ENCODE measurements around the gene DDA1.
"Not testable (repeated sequence)": the region's sequence is repeated elsewhere in the genome, so short reads cannot be mapped to it uniquely, and the experiment has no call there.

The DDA1 gene

DNA sequence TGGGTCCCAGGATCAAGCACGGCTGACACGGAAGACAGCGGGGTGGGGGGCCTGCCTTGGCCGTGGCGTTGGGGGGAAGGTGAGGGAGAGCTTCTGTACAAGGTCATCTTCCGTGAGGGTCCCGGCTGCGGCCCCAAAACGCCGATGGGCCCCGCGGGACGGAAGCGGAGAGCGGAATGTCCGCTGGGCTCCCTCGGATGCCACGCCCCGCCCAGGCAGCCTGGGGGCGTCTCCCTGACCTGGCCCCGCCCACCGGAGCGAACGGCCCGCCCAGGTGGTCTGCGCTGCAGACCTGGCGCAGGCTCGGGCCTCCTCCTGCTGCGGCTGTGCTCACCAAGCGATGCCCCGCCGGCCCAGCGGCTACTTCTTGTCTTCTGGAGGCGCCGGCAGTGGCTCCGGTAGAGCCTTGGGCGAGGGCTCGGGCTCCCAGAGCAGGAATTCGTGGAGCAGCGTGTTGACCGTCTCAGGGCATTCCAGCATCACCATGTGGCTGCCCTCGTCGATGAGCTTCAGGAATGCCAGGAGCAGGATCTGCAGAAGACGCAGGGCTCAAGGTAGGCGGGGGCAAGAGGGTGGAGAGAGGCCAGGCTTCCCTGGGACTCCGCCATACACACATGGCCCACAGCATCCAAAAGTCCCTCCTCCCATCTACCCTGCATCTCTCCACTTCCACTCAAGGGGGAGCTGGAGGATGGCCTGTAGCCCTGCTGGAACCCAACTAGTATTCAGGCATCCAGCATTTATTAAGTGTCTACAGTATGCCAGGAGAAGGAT, 16.9 kb upstream of the DDA1 start:
- Histone ChIP-seq H3K27ac (ENCODE audit: low read length) (peak overlapping the region; percentile 55), H3K4me3 (ENCODE audit: low read length) (peak overlapping the region; percentile 85), H3K9me3 (ENCODE audit: insufficient read depth, low read depth, low read length) (no peaks in the 10 kb centered on the region), H3K27me3 (ENCODE audit: insufficient read depth, low read length) (no peaks in the 10 kb centered on the region), H3K36me3 (ENCODE audit: insufficient read depth, low read depth, low read length) (peaks cover 6% of the 10 kb centered on the region; the same call in 1 of the 2 replicates), H3K9ac (ENCODE audit: low read depth, low read length) (peak overlapping the region; percentile 88; the same call in 1 of the 2 replicates), H3K4me1 (ENCODE audit: insufficient read depth, low read length) (0 out of 2 replicates have a peak, but pooled peaks cover 3% of the 10 kb centered on the region)

DNA sequence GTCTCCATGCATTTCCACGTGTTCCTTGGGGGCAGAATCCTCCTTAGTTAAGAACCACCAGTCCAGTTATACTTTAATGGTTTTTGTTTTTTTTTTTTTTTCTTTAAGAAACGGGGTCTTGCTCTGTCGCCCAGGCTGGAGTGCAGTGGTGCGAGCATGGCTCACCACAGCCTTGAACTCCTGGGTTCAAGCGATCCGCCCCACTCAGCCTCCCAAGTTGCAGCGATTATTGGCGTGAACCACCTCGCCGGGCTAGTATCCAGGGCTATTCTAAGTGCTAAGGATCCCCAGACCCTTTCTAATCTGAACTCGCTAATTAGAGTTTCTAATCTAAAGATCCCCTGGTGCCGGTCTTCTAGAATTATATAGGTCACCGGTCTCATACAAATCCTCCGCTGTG, 15.8 kb upstream of the DDA1 start:
- Histone ChIP-seq H3K9ac (ENCODE audit: low read depth, low read length) (no peak overlapping the region), H3K36me3 (ENCODE audit: insufficient read depth, low read depth, low read length) (peaks cover 12% of the 10 kb centered on the region), H3K27ac (ENCODE audit: low read length) (no peak overlapping the region), H3K4me1 (ENCODE audit: insufficient read depth, low read length) (0 out of 2 replicates have a peak, but pooled peaks cover 3% of the 10 kb centered on the region), H3K4me3 (ENCODE audit: low read length) (peak overlapping the region; percentile 40; the same call in 1 of the 2 replicates), H3K27me3 (ENCODE audit: insufficient read depth, low read length) (no peaks in the 10 kb centered on the region), H3K9me3 (ENCODE audit: insufficient read depth, low read depth, low read length) (peaks cover 5% of the 10 kb centered on the region)

DNA sequence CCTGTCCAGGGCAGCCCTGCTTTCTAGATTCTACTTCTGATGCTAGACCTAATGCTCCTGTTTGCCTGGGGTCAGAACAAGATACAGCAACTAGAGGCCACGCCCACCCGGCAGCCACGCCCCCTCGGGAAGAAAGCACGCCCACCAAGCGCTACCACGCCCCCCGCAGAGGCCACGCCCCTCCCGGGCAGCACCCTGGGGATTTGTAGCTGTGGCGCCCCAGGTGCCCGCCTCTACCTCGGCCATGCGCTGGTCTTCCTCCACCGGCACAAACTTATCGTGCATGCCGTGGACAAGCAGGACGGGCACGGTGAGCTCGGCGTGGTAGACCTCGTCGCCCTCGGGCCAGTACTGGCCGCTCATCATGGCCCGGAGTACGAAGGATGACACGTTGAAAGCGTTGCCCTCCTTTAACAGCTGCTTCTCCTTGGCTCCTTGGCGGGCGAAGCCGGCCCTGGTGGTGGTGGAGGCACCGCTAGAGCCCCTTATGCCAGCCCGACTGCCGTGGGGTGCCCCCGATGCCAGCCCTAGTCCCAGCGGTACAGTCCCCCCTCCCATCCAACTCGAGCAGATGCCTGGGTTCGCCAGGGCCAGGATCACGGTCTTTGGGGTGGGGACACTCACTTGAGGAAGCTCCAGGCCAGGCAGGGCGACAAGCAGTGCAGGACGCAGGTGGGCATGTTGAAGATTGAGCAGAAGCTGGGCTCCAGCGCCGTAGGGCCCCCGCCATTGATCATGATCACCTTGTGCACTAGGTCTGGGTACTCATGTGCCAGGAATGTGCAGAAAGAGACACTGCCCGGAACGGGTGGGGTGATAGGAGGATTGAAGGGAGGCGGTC, 15.1 kb upstream of the DDA1 start:
- H3K9ac ChIP-seq (ENCODE audit: low read depth, low read length) = no peak overlapping the region
- peak overlapping the region; percentile 40; the same call in 1 of the 2 replicates for H3K4me3 ChIP-seq (ENCODE audit: low read length)
- H3K9me3 ChIP-seq (ENCODE audit: insufficient read depth, low read depth, low read length) = peaks cover 5% of the 10 kb centered on the region

DNA sequence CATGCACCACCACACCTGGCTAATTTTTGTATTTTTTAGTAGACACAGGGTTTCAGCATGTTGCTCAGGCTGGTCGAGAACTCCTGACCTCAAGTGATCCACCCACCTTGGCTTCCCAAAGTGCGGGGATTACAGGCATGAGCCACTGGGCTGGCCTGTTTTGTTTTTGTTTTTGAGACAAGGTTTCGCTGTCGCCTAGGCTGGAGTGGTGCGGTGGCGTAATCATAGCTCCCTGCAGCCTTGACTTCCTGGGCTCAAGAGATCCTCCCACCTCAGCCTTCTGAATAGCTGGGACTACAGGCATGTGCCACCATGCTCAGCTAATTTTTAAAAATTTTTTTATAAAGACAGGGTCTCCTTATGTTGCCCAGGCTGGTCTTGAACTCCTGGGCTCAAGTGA, 13.8 kb upstream of the DDA1 start:
- H3K27ac ChIP-seq (ENCODE audit: low read length); H3K27me3 ChIP-seq (ENCODE audit: insufficient read depth, low read length); H3K4me3 ChIP-seq (ENCODE audit: low read length); H3K9me3 ChIP-seq (ENCODE audit: insufficient read depth, low read depth, low read length); H3K9ac ChIP-seq (ENCODE audit: low read depth, low read length); H3K4me1 ChIP-seq (ENCODE audit: insufficient read depth, low read length): not testable (repeated sequence)
- H3K36me3 ChIP-seq (ENCODE audit: insufficient read depth, low read depth, low read length) = peaks cover 15% of the 10 kb centered on the region

More for the DNA sequence above, 15.1 kb upstream of the DDA1 start:
- Histone ChIP-seq H3K4me1 (ENCODE audit: insufficient read depth, low read length) (0 out of 2 replicates have a peak, but pooled peaks cover 3% of the 10 kb centered on the region), H3K27ac (ENCODE audit: low read length) (no peak overlapping the region), H3K27me3 (ENCODE audit: insufficient read depth, low read length) (no peaks in the 10 kb centered on the region), H3K36me3 (ENCODE audit: insufficient read depth, low read depth, low read length) (peaks cover 15% of the 10 kb centered on the region)

DNA sequence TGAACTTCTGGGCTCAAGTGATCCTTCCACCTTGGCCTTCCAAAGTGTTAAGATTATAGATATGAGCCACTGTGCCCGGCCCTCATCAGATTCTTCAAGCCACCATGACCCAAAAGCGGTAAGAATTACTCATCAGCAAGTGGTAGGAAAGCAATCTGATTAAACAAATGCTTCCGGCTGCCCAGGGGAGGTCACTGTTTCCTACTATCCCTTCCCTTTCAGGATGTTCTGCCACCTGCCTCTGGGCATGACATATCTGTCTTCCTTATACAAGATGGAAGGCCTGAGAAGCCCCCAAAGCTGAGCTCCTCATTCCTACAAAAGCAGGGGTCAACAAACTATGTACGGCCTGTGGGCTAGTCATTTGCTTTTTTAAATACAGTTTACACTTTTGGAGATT, 13.1 kb upstream of the DDA1 start:
- Histone ChIP-seq H3K36me3 (ENCODE audit: insufficient read depth, low read depth, low read length) (peaks cover 15% of the 10 kb centered on the region), H3K27ac (ENCODE audit: low read length) (no peak overlapping the region), H3K9me3 (ENCODE audit: insufficient read depth, low read depth, low read length) (peaks cover 5% of the 10 kb centered on the region), H3K4me3 (ENCODE audit: low read length) (no peak overlapping the region), H3K27me3 (ENCODE audit: insufficient read depth, low read length) (no peaks in the 10 kb centered on the region), H3K9ac (ENCODE audit: low read depth, low read length) (no peak overlapping the region), H3K4me1 (ENCODE audit: insufficient read depth, low read length) (0 out of 2 replicates have a peak, but pooled peaks cover 3% of the 10 kb centered on the region)

DNA sequence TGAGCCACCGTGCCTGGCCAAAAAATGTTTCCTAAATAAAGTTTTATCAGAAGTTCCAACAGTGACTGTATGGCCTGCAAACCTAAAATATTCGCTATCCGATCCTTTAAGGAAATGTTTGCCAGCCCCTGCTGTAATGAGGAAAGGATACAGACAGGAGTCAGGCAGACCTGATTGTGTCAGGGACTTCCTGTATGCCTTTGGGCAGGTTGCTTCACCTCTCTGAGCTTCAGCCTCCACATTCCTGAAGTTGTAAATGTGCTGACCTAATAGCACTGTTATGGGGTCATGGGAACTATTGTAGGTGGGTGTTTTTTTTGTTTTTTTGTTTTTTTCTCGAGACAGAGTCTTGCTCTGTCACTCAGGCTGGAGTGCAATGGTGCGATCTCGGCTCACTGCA, 12.4 kb upstream of the DDA1 start:
- Histone ChIP-seq H3K9me3 (ENCODE audit: insufficient read depth, low read depth, low read length) (peaks cover 5% of the 10 kb centered on the region), H3K4me3 (ENCODE audit: low read length) (no peak overlapping the region), H3K27ac (ENCODE audit: low read length) (no peak overlapping the region), H3K36me3 (ENCODE audit: insufficient read depth, low read depth, low read length) (peaks cover 15% of the 10 kb centered on the region), H3K27me3 (ENCODE audit: insufficient read depth, low read length) (no peaks in the 10 kb centered on the region), H3K9ac (ENCODE audit: low read depth, low read length) (no peak overlapping the region), H3K4me1 (ENCODE audit: insufficient read depth, low read length) (peaks cover 3% of the 10 kb centered on the region; the same call in 1 of the 2 replicates)

DNA sequence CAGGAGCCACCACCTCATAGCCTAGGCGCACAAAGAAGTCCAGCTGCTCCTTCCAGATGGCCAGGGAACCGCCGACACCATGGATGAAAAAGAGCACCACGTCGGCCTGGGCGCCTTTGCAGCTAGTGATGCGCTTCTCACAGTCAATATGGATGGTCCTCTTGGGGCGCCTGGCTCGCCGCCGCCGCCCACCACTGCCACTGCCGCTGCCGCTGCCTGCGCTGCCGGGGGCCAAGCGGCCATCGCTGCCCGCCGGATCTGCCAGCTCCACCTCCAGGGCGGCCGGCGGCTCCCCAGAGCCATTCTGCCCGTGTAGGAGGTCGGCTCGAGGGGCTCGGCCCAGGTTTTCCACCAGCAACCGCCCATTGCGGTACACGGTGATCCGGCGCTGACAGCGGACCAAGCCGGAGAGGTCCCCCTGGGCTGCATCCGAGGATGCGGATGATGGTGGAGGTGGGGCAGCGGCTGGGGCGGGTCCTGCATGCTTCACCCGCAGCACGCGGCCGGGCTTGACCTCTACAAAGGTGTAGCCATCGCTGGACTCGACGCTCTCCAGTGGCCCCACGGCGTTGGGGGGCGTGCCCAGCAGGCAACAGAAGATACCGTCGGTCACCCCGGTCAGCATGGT, 8.3 kb upstream of the DDA1 start:
- H3K27ac ChIP-seq (ENCODE audit: low read length) = no peak overlapping the region
- peaks cover 9% of the 10 kb centered on the region; the same call in 1 of the 2 replicates for H3K4me1 ChIP-seq (ENCODE audit: insufficient read depth, low read length)
- peaks cover 8% of the 10 kb centered on the region for H3K36me3 ChIP-seq (ENCODE audit: insufficient read depth, low read depth, low read length)
- no peaks in the 10 kb centered on the region for H3K27me3 ChIP-seq (ENCODE audit: insufficient read depth, low read length)
- no peak overlapping the region for H3K9ac ChIP-seq (ENCODE audit: low read depth, low read length)
- H3K4me3 ChIP-seq (ENCODE audit: low read length) = no peak overlapping the region
- peaks cover 5% of the 10 kb centered on the region for H3K9me3 ChIP-seq (ENCODE audit: insufficient read depth, low read depth, low read length)

DNA sequence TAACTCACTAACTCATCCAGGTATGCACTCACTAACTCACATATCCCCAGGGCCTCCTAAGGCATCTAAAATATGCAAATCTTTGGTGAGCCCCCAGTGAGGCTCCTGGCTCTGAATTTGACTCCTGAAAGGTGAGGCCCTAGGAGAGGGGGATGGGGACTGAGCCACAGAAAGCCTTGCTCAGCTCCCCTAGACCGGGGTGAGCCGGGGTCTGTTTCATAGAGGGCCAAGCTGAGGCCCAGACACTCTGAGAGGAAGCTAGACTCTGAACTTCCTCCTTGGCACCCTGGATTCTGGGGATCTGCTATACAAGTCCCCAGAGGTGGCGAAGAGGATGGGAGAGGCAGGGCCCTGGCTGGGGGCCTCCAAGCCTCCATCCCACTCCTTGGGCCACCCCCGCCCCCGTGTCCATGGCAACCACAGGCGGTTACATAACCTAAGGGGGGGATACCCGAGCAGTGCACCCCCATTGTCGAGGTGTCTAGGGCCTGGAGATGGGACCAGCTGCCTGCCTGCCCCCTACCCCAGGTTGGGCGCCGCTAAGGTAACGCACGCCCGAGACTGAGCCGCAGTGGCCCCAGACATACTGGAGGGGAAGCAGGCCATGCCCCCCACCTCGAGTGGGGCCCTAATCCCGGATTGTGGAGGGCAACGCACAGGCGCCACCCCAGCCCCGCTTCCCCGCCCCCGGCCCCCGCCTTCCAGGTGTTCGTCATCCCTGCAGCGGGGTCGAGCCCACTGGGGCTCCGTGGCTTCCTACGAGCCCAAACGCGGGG, 6.8 kb upstream of the DDA1 start:
- no peak overlapping the region for H3K27ac ChIP-seq (ENCODE audit: low read length)
- H3K4me1 ChIP-seq (ENCODE audit: insufficient read depth, low read length) = peaks cover 13% of the 10 kb centered on the region; the same call in 1 of the 2 replicates
- peak overlapping the region; percentile 66 for H3K9ac ChIP-seq (ENCODE audit: low read depth, low read length)

DNA sequence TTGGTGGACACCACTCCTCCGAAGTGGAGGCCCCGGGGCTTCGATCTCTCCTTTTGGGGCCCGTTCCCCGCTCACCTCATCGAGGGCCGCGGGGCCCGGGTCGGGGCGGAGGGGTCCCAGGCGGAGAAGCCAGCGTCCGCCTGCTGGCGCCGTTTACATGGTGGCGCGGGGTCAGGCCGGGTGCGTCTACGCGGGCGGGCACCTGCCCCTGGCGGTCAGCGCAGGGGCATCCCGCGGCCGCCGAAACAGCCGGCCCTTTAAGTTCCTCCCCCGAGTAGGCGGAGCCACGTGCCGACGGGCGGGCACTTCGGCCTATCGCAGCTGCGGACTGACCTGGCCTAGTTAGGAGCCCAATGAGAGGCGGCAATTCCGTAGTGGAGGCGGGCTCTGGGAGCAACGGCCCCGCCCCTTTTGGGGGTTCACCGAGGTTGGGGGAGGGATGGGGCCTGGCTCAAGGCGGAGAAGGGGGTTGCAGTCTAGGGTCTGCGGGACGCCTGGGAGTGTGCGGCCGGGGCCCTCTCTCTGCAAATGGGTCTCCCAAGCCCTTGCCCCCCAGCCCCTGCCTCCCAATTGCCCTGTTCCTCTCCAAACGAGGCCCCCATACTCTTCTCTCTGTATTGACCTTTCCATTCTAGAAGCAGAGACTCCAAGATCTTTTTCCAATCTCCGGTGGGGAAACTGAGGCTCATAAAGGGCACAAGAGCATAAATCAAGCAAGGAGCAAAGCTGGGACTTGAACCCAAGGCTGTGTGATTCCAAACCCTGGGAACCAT, 6.0 kb upstream of the DDA1 start, which contains the start of gene ABHD8:
TSS of gene ABHD8 (minus strand) at position 259 of the 773 bp plus-strand sequence. CDS start 1,809 bp downstream, outside the sequence.
- Histone ChIP-seq H3K9ac (ENCODE audit: low read depth, low read length) (peak within 1 kb of the TSS; percentile 66), H3K27ac (ENCODE audit: low read length) (no peak within 1 kb of the TSS), H3K36me3 (ENCODE audit: insufficient read depth, low read depth, low read length) (peaks cover 5% of the 10 kb centered on the region), H3K4me1 (ENCODE audit: insufficient read depth, low read length) (peaks cover 13% of the 10 kb centered on the region; the same call in 1 of the 2 replicates), H3K27me3 (ENCODE audit: insufficient read depth, low read length) (no peaks in the 10 kb centered on the region), H3K9me3 (ENCODE audit: insufficient read depth, low read depth, low read length) (peaks cover 2% of the 10 kb centered on the region), H3K4me3 (ENCODE audit: low read length) (peak within 1 kb of the TSS; percentile 68; the same call in 1 of the 2 replicates)

More for the DNA sequence above, 6.8 kb upstream of the DDA1 start:
- H3K36me3 ChIP-seq (ENCODE audit: insufficient read depth, low read depth, low read length) = peaks cover 8% of the 10 kb centered on the region
- peaks cover 5% of the 10 kb centered on the region for H3K9me3 ChIP-seq (ENCODE audit: insufficient read depth, low read depth, low read length)
- no peaks in the 10 kb centered on the region for H3K27me3 ChIP-seq (ENCODE audit: insufficient read depth, low read length)
- H3K4me3 ChIP-seq (ENCODE audit: low read length) = peak overlapping the region; percentile 68; the same call in 1 of the 2 replicates

DNA sequence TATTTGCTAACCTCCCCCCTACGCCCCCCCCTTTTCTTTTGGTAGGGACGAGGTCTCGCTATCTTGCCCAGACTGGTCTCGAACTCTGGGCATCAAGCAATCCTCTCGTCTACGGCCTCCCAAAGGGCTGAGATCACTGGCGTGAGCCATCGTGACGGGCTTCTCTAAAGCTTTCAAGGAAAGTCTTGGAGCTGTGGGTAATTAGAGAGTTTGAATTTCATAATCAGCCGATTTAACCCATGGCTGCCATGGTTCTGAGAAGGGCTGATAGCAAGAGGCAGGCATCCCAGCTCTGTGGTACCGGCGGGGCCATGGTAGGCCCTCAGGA, 5.5 kb upstream of the DDA1 start:
- Histone ChIP-seq H3K4me3 (ENCODE audit: low read length) (peak overlapping the region; percentile 43; the same call in 1 of the 2 replicates), H3K27ac (ENCODE audit: low read length) (no peak overlapping the region), H3K36me3 (ENCODE audit: insufficient read depth, low read depth, low read length) (0 out of 2 replicates have a peak, but pooled peaks cover under 1% of the 10 kb centered on the region), H3K9ac (ENCODE audit: low read depth, low read length) (no peak overlapping the region), H3K9me3 (ENCODE audit: insufficient read depth, low read depth, low read length) (no peaks in the 10 kb centered on the region), H3K4me1 (ENCODE audit: insufficient read depth, low read length) (peaks cover 13% of the 10 kb centered on the region; the same call in 1 of the 2 replicates), H3K27me3 (ENCODE audit: insufficient read depth, low read length) (no peaks in the 10 kb centered on the region)

Measured in iPS-20b (cell line).